ENCODE data around the gene ADAD1.

The ADAD1 gene

GRCh38 chr4:122456231-122457116, 77.7 kb downstream of the ADAD1 start, which contains the start of gene IL2:
Gene IL2 (minus strand): TSS chr4:122456725. CDS start chr4:122456440, 285 bp downstream.
- no peak for DNase-seq

- no peak for DNase-seq
Measured at GRCh38 chr4:122458625-122459024, 79.8 kb downstream of the ADAD1 start.

DNA sequence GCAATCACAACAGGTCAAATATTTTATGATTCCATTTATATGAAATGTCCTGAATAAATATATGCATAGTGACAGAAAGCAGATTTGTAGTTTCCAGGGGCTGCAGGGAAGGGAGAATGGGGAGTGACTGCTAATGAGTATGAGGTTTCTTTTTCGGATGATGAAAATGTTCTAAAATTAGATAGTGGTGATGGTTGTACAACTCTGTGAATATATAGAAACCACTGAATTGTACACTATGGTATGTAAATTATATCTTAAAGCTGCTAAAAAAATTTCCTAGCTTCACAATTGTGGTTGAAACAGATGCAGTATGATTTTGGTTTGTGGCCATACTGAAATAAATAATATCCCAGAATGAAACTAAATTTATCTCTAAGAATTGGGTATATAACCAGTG, 90.6 kb downstream of the ADAD1 start:
- DNase-seq = no peak

- DNase-seq = no peak
Measured at GRCh38 chr4:122475233-122475632, 96.4 kb downstream of the ADAD1 start.

DNA sequence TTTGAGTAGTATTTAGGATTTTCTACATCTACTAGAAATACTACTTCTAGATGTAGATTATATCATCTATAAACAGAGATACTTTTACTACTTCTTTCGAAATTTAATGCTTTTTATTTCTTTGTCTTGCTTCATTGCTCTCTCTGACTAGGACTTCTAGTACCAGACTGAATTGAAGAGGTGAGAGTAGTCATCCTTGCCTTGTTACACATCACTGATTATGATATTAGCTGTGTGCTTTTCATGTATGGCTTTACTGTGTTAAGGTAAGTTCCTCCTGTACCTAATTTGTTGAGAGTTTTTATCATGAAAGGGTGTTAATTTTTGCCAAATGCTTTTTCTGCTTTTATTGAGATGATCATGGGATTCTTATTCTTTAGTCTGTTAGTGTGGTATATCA, 97.3 kb downstream of the ADAD1 start:
- DNase-seq = no peak

GRCh38 chr4:122476745-122477144, 97.9 kb downstream of the ADAD1 start:
- DNase-seq = no peak
